Rectal smooth muscle tissue (tissue), 1 donor: ENCODE measurements around the gene FAM50B.

Experiments used
- H3K27ac ChIP-seq: one replicate; pipeline ENCODE4 v1.7.0; 2013; ENCODE audit warnings: low read depth, low read length, inconsistent platforms
- H3K27me3 ChIP-seq: one replicate; pipeline ENCODE4 v1.7.0; 2013; ENCODE audit warnings: low read length; ENCODE audit not compliant: control insufficient read depth, insufficient read depth
- H3K36me3 ChIP-seq: one replicate; pipeline ENCODE4 v1.7.0; 2013; ENCODE audit warnings: low read length; ENCODE audit not compliant: control insufficient read depth, insufficient read depth
- H3K4me1 ChIP-seq: one replicate; pipeline ENCODE4 v1.7.0; 2013; ENCODE audit warnings: low read length; ENCODE audit not compliant: control insufficient read depth, insufficient read depth
- H3K4me3 ChIP-seq: one replicate; pipeline ENCODE4 v1.7.0; 2013; ENCODE audit warnings: low read length
- H3K9ac ChIP-seq: one replicate; pipeline ENCODE4 v1.7.0; 2013; ENCODE audit warnings: low read length

The FAM50B gene, protein sequence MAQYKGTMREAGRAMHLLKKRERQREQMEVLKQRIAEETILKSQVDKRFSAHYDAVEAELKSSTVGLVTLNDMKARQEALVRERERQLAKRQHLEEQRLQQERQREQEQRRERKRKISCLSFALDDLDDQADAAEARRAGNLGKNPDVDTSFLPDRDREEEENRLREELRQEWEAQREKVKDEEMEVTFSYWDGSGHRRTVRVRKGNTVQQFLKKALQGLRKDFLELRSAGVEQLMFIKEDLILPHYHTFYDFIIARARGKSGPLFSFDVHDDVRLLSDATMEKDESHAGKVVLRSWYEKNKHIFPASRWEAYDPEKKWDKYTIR

GRCh38 chr6:3848925-3849605, at the start of gene FAM50B:
Gene FAM50B, plus strand, starts transcription at chr6:3849373. Its CDS starts 439 bp downstream, at chr6:3849812.
- Histone ChIP-seq H3K27ac (peak within 1 kb of the TSS; percentile 38), H3K4me1 (no peaks in the 10 kb centered on the region), H3K36me3 (no peaks in the 10 kb centered on the region), H3K4me3 (peak within 1 kb of the TSS; percentile 70), H3K9ac (no peak within 1 kb of the TSS), H3K27me3 (no peaks in the 10 kb centered on the region)

DNA sequence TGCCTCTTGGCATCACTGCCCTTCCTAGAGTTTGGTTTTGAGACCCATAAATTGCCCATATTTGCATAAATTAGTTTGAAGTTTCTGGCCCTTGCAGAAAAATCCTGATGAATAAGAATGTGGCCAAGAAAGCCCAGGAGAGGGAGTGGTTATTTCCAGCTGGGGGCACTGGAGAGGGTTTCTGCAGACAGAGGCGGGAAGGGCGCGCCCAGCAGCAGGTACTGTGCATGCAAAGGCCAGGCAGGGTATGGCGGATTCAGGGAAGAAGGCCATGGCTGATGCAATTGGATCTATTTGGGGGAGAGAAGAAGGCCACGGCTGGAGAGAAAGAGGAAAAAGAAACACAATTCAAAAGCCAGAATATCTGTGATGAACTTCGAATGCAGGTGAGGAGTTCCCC, 49.5 kb upstream of the FAM50B start:
- no peaks in the 10 kb centered on the region for H3K27me3 ChIP-seq
- no peak overlapping the region for H3K4me3 ChIP-seq

DNA sequence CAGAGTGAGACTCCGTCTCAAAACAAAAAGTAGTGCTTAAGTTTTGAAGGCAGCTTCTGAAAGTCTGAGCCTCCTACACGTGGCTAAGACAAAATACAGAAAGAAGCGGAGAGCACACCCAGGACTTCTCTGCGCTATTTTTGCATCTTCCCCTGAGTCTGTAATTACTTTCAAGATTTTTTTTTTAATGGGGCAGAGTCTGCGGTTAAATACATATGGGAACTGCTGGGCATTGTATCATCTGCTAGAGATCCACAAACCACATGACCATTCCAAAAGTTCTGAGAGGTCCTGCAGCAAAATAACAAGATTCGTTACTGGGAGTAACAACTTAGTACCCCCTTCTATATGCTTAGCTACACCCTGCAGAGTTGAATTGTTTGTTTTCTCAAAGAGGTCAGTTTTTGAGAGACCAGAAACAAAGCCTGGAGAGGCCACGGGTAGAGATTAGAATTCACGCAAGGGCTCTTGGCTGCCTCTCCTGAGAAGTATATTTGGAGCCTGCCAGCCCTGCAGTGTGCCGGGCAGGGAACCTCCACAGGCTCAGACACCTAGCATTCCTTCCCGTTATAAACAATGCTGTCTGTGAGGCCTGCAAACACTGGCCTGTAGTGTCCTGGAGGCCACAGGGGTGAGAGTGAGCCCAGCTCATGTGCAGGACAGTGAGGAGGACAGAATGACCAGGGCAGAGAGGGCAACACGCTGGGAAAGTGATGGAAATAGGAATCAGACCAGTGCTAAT, 48.2 kb upstream of the FAM50B start:
- Histone ChIP-seq H3K36me3 (no peaks in the 10 kb centered on the region), H3K27ac (peak overlapping the region; percentile 27), H3K4me1 (peaks cover 9% of the 10 kb centered on the region), H3K4me3 (no peak overlapping the region), H3K9ac (no peak overlapping the region), H3K27me3 (no peaks in the 10 kb centered on the region)

More for the DNA sequence above, 49.5 kb upstream of the FAM50B start:
- Histone ChIP-seq H3K27ac (no peak overlapping the region), H3K4me1 (peaks cover 9% of the 10 kb centered on the region), H3K36me3 (no peaks in the 10 kb centered on the region), H3K9ac (no peak overlapping the region)

DNA sequence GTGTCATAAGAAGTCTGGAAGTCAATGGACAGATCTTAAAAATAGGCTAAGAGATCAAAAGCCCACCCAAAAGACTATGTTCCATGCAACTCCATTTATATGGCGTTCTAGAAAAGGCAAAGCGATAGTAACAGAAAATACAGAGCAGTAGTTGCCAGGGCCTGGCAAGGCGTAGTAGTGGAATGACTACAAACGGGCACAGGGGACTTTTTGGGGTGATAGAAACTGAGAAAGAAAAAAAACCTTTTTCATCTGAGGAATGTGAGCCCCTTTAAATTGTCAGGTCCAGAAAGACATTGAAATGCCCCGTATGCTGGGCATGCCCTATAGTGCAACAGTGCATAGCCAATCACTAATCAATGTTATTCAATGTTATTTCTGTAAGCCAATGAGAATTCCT, 47.2 kb upstream of the FAM50B start:
- Histone ChIP-seq H3K9ac (no peak overlapping the region), H3K27me3 (no peaks in the 10 kb centered on the region), H3K4me1 (peaks cover 9% of the 10 kb centered on the region), H3K36me3 (no peaks in the 10 kb centered on the region), H3K27ac (no peak overlapping the region), H3K4me3 (no peak overlapping the region)

DNA sequence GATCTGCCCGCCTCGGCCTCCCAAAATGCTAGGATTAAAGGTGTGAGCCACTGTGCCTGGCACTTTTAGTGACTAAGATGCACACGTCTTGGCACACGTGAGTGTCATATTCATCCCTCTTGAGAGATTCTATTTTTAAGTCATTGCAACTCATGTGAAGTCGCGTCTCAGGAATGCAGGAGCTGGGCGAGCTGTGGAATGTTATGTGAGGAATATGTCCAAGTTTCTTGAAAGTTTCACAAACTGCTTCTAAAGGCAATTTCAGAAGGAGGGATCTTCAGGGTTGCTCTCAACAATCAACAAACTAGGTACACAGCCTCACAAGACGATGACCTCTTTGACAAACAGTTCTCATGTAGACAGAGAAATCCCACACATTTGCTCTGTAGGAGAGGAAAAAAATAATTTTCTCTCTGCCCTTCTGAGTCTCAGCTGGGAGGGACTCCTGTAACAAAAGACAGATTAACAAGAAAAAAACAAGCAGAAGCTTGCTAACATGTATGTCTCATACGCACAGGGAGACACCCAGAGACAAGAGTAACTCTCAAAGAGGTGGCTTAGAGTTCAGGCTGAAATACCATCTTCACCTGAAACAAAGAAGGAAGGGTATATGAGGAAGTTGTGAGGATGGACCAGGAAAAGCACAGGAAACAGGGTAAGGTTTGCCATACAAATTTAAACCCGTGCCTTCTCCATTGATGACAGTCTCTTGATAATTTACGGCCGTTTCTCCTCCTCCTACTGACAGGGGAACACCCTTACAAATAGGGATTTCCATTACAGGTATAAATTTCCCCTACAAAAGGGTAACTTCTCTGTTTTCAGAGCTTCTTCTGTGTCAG, 45.3 kb upstream of the FAM50B start:
- Histone ChIP-seq H3K4me1 (peaks cover 5% of the 10 kb centered on the region), H3K9ac (no peak overlapping the region), H3K27ac (peak overlapping the region; percentile 57), H3K36me3 (no peaks in the 10 kb centered on the region), H3K27me3 (no peaks in the 10 kb centered on the region), H3K4me3 (no peak overlapping the region)

DNA sequence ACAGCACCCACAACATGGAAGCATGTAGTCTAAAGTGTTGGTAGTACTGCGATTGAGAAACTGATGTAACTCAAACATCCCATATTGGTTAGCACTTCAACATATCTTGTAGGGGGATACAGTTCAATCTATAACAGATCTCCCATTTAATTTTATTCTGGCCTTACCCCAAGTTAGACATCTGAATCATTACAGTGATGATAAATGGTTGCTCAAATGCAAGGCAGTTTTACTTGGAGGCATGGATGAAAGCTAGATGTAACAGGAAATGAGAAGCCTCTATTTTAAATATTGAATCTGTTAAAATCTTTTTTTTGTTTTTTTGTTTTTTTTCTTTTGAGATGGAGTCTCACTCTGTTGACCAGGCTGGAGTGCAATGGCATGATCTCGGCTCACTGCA, 44.2 kb upstream of the FAM50B start:
- H3K4me1 ChIP-seq, result peaks cover 5% of the 10 kb centered on the region
- no peak overlapping the region for H3K4me3 ChIP-seq
- H3K36me3 ChIP-seq, result no peaks in the 10 kb centered on the region
- H3K27me3 ChIP-seq, result no peaks in the 10 kb centered on the region
- no peak overlapping the region for H3K9ac ChIP-seq
- no peak overlapping the region for H3K27ac ChIP-seq

GRCh38 chr6:3805448-3806123, 43.6 kb upstream of the FAM50B start:
- Histone ChIP-seq H3K27me3 (no peaks in the 10 kb centered on the region), H3K27ac (no peak overlapping the region), H3K4me3 (no peak overlapping the region), H3K36me3 (no peaks in the 10 kb centered on the region), H3K9ac (no peak overlapping the region), H3K4me1 (peaks cover 5% of the 10 kb centered on the region)

GRCh38 chr6:3806169-3806922, 42.8 kb upstream of the FAM50B start:
- no peak overlapping the region for H3K27ac ChIP-seq
- no peaks in the 10 kb centered on the region for H3K27me3 ChIP-seq
- no peak overlapping the region for H3K9ac ChIP-seq

DNA sequence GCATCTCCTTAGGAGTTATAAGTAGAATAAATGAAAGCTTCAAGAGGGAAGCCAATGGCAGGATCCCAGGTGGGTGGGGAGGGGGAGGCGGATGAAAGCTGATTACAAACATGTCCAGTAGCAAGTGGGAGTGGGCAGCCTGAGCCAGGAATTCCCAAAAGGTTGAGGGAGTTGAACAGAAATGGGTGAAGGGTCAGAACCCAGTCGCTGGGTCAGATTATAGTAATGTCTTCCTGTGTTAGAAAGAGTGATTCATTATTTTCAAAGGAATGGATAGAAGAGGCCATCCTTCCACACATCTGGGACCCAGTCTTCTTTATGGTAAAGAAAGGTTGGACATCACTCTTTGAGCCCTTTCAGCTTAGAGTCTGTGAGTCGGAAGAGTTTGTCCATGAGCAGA, 41.0 kb upstream of the FAM50B start:
- Histone ChIP-seq H3K36me3 (no peaks in the 10 kb centered on the region), H3K4me3 (no peak overlapping the region), H3K27ac (peak overlapping the region; percentile 30), H3K27me3 (no peaks in the 10 kb centered on the region), H3K4me1 (peaks cover 2% of the 10 kb centered on the region), H3K9ac (no peak overlapping the region)

More at GRCh38 chr6:3806169-3806922, 42.8 kb upstream of the FAM50B start:
- Histone ChIP-seq H3K36me3 (no peaks in the 10 kb centered on the region), H3K4me1 (peaks cover 4% of the 10 kb centered on the region), H3K4me3 (no peak overlapping the region)

DNA sequence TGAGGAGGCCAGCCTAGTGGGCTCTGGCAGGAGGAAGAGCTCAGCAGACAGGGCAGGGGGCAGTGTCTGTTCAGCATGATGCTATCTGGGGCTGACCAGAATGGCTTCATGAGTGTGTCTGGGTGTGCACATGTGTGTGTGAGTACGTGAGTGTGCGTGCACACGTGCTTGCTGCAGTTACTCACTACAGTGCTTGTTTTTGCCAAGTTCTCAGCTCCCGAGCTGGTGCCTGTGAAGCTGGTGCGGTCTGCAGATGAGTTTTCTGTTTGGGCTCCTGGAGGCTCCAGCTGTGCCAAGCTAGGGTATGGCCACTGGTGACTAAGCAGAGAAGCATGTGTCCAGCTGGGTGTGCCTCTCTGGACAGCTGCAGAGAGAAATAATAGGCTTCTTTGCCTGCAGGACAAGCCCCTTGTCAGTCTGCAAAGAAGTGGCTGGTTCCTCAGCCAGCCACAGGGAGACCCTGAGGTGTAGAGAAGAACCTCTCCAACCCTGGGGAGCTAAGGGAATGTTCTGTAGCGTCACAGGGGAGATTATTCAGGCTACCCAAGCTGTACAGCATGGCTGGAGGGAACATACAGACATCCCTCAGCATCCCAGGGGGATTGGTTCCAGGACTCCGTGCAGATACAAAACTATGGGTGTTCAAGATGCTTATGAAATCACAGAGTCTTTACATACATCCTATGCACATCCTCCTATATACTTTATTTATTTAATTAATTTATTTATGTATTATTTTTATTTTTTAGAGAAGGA, 40.2 kb upstream of the FAM50B start:
- Histone ChIP-seq H3K36me3 (no peaks in the 10 kb centered on the region), H3K9ac (no peak overlapping the region), H3K27me3 (no peaks in the 10 kb centered on the region), H3K4me3 (no peak overlapping the region), H3K4me1 (no peaks in the 10 kb centered on the region), H3K27ac (peak overlapping the region; percentile 30)
